D721Med (cell line): Measurements from ENCODE around the gene NLRC5.
"Not testable (repeated sequence)": the region's sequence is repeated elsewhere in the genome, so short reads cannot be mapped to it uniquely, and the experiment has no call there.

Experiments used
- DNase-seq: peaks from one replicate; pipeline ENCODE4 v3.0.0; 2011; ENCODE audit warnings: low spot score; ENCODE audit not compliant: insufficient read length
- FAIRE-seq: peaks from 2 replicates; lab custom pipeline; 2011; peaks lifted over from hg19 to GRCh38; lab: Jason Lieb, UNC
- CTCF ChIP-seq: IDR thresholded peaks from 2 replicates; pipeline ENCODE4 v1.5.1; 2012; ENCODE audit warnings: mild to moderate bottlenecking, control low read depth; ENCODE audit not compliant: insufficient read depth; ENCODE audit errors: missing control alignments

The NLRC5 gene

GRCh38 chr16:56984639-56985038, 4.7 kb upstream of the NLRC5 start:
- DNase-seq (no peak), FAIRE-seq (no peak)
- no peak for TF ChIP-seq CTCF

GRCh38 chr16:56985288-56985961, 3.9 kb upstream of the NLRC5 start:
- FAIRE-seq = no peak
- TF ChIP-seq CTCF = no peak
- DNase-seq = no peak

GRCh38 chr16:56985962-56986360, 3.4 kb upstream of the NLRC5 start:
- FAIRE-seq = no peak
- DNase-seq = no peak
- no peak for TF ChIP-seq CTCF

GRCh38 chr16:56986361-56986760, 3.0 kb upstream of the NLRC5 start:
- TF ChIP-seq CTCF = no peak

GRCh38 chr16:56986908-56987307, 2.4 kb upstream of the NLRC5 start:
- FAIRE-seq, DNase-seq: not testable (repeated sequence)

More at GRCh38 chr16:56986361-56986760, 3.0 kb upstream of the NLRC5 start:
- no peak for DNase-seq
- FAIRE-seq = no peak

GRCh38 chr16:56987692-56988091, 1.7 kb upstream of the NLRC5 start:
- FAIRE-seq (no peak), DNase-seq (no peak)
- TF ChIP-seq CTCF = no peak

- FAIRE-seq = no peak
- DNase-seq = no peak
- TF ChIP-seq CTCF = no peak
Observed at GRCh38 chr16:56988161-56988947, 1.0 kb upstream of the NLRC5 start.
